Activated gamma-delta T cell treated with Interleukin-2 at 50 U/mL for 16 hours (primary cell): Measurements from ENCODE around the gene KIF1A.
"Not testable (repeated sequence)": the region's sequence is repeated elsewhere in the genome, so short reads cannot be mapped to it uniquely, and the experiment has no call there.

Source experiments
- DNase-seq: peaks from one replicate; pipeline ENCODE4 v3.0.0-alpha.2; 2020

Gene KIF1A

DNA sequence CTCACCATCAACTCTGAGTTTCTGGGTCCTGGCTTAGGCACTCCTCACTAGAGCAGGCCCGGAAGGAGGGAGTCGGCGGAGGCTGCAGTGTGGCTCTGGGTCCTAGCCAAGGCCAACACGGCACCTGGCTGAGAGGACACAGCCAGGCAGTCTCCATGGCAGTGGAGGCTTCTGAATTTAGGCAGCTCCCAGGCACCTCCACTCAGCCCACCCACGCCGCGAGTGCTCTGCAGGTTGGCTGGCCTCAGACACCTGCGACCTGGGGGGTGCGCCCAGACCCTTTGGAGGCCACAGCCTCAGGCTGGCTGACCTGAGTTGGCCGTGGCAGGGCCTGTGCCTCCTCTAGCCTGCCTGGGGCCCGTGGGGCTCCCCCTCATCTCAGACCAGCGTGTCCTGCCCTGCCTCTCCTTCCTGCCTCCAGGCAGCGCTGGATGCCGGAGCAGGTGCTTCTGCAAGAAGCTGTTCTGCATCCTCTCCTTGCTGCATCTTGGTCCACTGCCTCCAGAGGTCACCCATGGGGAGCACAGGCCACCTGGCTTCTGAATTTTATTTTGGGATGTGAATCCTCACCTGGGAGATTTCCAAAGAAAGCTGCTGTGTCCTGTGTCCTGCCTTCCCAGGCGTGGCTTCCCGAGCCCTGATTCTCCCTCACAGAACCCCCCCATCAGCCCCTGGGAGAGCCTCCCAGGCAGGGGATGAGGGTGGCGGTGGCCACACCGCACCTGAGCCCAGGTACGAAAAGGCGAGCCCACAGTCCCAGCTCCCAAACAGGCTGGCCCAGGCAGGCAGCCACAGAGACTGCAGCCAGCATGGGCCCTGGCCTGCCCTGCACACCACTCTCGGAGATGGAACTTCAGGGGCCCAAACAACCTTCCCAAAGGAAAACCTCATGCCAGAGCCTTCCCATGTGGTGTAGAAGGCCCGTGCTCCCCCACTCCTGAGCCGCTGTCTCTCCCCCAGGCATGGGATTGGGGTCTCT, 105.0 kb downstream of the KIF1A start:
- no peak for DNase-seq

DNA sequence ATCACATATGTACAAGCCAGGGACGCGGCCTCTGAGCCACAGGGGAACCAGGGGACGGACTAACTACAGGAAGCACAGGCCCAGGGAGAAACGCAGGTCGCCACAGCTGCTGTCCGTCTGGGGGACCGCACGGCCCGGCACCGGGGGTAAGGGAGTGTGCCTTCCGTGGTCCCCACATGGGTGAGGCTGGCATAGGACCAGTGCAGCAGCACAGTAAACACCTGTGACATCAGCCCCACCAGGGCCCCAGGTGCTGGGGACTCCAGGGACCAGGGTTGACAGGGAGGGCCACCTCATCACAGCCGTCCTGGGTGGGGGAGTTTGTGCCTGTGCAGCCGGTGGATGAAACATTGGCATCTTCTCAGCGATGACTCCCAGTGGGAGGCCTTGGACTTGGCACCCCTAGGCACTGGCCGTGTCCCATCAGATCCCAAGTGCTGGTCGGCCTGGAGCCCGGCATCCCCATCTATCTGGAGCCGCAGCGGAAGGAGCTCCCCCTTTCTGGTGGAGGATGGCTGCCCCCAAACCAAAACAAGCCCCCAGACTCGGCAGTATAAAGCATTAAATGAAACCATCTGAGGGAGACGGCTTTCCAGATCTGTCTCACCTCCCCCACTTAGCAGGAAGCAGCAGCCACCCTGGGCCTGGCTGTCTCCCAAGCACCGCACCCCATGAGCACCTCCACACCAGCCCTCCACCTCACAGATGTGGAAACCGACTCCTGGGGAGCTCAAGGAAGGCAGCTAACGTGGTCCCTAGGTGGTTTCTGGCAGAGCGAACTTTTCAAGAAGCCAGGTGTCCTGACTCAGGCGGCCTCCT, 105.9 kb downstream of the KIF1A start:
- DNase-seq, result no peak

GRCh38 chr2:240713071-240713927, 106.7 kb downstream of the KIF1A start:
- DNase-seq, result no peak

- DNase-seq, result no peak
These were observed 107.9 kb downstream of the KIF1A start for GRCh38 chr2:240712121-240712520.

DNA sequence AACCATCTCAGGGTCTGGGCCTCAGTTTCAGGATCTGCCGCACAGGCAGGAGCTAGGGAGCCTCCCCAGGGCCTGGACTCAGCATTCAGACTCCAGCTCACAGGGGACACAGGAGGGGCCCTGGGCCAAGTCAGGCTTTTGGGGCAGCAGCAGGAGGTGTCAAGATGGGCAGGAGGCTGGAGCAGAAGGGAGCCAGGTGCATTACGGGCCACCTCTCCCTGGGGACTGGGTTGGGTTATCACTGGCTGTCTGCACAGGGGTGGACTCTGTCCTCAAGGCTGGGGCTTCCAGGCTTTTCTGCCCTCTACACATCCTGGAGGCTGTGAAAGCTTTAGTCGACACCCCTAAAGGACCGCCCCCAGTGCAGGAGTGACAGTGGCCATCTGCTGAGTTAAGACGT, 108.3 kb downstream of the KIF1A start:
- no peak for DNase-seq

DNA sequence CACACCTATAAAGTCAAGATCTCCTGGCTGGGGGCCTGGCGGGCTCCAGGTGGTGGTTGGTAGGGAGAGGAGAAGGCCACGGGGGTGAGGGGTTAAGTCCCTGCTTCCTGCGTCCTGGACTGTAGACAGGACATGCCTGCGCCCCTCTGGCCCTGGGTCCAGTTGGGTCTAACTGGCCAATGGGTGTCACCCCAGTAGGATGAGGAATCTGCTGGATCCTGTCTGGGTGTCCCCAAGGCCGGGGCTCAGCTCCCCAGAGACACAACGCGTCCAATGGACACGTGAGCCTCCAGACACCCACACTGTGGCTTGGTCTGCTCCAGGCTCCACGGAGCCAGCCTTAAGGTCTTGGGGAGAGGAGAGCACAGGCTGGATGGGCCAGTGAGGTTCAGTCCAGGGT, 108.7 kb downstream of the KIF1A start:
- no peak for DNase-seq

DNA sequence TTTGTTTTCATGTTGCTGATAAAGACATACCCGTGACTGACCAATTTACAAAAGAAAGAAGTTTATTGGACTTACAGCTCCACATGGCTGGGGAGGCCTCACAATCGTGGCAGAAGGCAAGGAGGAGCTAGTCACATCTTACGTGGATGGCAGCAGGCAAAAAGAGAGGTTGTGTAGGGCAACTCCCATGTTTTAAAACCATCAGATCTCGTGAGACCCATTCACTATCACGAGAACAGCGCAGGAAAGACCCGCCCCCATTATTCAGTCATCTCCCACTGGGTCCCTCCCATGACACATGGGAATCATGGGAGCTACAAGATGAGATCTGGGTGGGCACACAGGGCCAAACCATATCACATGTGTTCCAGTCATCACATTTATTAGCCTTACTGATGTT, 111.6 kb downstream of the KIF1A start:
- DNase-seq, result no peak

DNA sequence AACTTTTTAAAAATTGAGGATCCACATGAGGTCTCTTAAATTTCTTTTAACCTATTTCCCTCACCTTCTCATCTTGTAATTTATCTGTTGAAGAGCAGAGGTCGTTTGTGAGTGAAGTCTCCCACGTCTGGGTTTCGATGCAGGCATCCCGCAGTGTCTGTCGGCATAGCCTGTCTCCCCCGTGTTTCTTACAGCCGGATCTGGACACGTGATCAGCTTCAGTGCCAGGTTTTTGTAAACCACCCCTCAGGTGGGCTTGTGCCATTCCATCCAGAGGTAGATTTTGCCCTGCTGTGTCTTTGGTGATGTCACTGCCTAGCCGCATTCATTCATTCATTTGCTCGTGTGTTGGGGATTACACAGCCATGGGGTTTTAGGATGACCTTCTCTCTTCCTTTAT, 112.2 kb downstream of the KIF1A start:
- DNase-seq, result no peak

DNA sequence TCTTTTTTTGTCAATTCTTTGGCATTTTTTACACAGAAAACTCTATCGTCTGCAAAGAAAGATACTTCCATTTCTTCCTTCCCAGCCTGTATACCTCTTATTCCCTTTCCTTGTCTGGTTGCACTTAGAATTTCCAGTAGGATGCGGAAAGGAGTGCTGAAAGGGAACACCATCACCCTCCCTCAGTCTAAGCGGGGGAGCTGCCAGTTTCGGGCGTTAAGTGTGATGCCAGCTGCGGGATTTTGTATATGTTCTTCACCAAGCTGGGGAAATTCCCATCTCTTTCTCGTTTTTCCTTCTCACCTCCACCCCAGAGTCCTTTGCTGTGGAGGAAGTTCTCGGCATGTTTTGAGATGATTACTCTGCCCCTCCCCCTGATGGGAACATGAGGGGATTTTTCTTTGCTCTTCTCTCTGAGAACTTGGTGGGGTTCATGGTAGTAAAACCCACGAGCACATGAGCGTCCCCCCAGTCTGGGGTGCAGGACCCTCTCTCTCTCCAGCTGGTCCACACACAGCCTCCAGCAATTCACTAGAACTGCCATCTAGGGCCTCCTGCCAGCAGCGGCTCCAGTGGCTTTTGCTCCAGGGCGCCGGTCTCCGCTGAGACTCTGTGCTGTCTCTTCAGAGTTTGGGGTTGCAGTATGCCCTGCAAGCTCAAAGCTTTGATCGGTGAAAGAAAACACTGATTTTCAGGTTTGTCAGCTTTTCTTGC, 112.8 kb downstream of the KIF1A start:
- no peak for DNase-seq

GRCh38 chr2:240705204-240705791, 114.7 kb downstream of the KIF1A start:
- DNase-seq, result no peak

DNA sequence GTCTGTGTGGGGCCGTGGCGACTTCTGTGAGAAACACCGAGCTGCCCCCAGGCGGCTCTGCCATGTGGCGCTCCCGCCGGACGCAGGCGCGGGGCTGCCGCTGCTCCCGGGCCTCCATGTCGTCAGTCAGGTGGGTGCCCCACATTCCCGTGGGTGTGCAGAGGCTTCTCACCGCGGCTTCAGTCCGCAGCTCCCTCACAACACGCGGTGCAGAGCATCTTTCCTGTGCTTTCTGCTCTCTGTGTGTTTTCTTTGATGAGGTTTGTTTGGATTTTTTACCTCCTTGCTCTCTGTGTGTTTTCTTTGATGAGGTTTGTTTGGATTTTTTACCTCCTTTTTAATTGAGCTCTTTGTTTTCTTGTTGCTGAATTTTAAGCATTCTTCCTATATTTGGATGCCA, 115.4 kb downstream of the KIF1A start:
- no peak for DNase-seq

DNA sequence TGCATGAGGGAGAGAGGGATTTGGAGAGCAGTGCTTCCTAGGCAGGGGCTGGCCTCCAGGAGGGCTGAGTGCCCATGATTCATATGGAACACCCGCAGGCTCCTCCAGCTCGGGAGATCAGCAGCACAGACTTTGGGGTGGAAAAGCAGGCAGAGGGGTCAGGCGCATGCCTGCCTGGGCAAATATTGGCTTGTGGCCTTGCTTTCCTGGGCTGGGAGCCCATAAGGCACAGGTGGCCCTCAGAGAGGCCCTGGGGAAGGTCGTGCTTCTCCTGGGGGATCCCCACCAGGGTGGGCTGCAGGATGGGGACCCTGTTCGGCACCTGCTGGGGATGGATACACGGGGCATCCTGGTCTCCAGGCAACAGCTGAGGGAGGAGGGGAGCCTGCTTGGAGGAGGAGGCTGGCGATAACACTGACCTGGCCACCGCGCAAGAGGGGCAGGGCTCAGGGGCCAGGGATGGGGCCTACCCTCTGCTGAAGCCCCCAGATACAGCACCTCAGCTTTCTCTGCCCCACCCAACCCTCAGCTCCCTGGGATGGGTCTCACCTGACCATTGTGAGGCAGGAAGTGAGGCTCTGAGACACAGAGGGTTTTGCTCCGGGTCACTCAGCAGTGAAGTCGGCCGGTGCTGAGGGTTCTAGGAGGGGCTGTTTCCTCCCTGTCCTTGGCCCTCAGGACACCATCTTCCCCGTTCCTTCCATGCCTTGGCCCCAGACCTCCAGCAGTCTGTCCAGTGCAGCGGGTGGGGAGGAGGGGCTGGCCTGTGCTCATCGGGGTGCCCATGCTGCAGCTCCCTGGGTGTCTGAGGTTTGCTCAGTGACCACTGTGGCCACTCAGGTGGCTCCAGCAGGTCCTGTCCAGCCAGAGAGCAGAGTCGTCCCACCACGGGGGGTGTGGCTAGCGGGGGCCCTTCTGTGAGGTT, 116.3 kb downstream of the KIF1A start:
- DNase-seq, result no peak

GRCh38 chr2:240702640-240703011, 117.4 kb downstream of the KIF1A start:
- DNase-seq, result no peak

DNA sequence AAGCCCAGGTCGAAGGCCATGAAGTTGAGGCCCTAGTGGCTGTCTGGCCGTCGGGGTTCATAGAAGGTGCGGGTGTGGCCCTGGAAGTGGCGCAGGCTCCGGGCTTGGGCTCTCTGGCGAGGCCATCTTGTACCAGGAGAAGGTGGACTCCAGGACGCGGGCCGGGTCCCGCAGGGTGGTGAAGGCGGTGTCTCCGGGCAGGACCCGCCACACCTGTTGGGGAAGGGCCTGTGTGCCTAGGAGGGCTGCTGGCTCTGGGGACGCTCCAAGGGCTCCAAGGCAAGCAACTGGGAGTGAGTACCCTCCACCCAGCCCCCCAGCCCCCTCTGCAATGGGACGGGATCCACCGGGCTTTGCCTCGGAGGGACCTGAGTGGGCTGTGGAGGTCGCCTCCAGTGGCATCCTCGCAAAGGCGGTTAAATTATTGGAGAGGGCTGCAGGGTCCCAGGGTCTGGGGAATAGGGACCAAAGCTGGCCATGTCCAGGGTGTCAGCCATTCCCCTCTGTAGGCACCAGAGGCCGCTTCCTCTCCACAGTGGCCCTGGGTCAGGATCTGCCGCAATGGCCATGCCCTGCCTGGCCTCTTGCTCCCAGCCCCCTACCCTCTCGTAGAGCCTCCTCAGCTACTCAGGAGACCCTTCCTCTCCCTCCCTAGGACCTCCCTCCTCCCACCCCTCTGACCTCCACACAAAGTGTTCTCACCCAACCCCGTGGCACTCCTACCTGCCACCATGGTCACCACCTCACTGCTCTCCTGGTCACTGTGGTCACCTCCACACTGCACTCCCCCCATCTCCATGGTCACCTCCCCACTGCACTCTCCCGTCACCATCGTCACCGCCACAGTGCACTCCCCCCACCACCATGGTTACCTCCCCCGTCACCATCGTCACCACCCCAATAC, 118.0 kb downstream of the KIF1A start:
- no peak for DNase-seq

DNA sequence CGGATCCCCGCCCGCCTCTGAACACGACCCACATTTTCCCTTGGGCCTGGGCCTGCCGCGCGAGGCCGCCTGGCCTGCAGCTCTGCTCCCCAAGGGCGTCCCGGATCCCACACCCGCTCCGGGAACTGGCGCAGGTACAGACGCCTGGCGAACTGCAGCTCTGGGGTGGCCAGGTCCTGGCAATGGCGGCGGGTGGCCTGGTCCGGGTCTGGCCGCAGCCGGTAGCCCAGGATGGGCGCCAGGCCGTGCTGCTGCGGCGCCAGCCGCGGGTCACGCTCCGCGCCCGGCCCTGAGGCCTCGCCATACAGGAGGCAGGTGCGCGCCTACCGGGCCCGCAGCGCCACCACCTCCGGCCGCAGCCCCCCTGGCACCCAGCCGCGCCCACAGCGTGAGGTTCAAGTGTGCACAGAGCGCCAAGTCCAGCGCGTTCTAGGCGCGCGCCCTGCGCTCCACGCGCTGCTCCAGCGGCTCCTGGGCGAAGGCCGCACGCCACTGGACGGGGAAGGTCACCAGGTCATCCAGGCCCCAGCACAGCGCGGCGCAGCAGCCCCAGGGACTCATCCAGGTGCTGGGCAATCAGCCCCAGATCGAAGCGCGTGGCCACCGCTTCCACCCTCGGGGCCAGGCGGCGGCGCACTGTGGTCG, 118.8 kb downstream of the KIF1A start:
- DNase-seq, result no peak

GRCh38 chr2:240700616-240701015, 119.4 kb downstream of the KIF1A start:
- DNase-seq, result not testable (repeated sequence)

- DNase-seq, result not testable (repeated sequence)
These were observed 120.2 kb downstream of the KIF1A start for GRCh38 chr2:240699835-240700234.

DNA sequence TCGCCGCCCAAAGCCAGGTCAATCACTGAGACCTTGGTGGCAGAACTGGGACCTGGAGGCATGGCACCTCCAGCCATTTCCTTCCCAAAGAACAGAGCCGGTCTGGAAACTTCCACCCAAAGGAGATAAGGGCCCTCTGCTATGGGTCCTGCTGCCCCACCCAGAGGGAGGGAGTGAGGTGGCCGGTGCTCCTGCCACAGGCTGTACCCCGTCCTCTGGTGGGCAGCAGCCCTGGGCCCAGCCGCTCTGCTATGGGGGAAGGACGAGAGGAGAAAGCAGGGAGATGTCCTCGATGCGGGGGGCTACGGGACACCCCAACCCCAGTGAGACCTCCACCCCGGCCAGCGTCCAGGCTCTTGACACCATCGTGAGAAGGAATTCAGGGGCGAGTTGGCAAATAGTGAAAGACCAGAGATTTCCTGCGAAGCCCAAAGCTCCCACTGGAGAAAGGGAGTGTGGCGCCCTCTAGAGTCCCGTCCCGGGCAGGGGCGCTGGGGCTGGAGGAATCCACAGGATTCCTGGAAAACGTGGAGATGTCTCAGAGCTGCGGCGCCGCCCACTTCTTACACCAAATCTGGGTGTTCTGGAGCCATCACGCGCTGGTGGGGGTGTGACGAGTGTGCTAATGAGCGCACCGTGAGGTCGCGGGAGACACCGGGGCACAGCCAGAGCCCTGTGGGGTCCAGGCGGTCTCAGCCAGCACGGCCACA, 121.0 kb downstream of the KIF1A start:
- DNase-seq, result not testable (repeated sequence)
